Spleen (tissue), 11 donors: ENCODE results near the gene FBXL16. TPM values are rescaled to one million over a fixed set of nuclear protein-coding genes. Genes with fewer than 3 reads are reported as not detected.

Experiments
- DNase-seq: peaks from one replicate; pipeline ENCODE4 v3.0.0-alpha.2; 2020
- H3K27ac ChIP-seq, 8 donors: fragments of 200-600 bp; sonication (generic) in 7 of 8; 1 replicate in 4 of 8; 2 replicates in 4 of 8; pipeline versions ENCODE4 v1.5.0 to v1.8.0; 2016 to 2021; ENCODE audit warnings: inconsistent platforms in 4 of 8, mild to moderate bottlenecking in 4 of 8, moderate library complexity in 1 of 8
- H3K27me3 ChIP-seq, 7 donors: fragments of 200-600 bp; sonication (generic) in 6 of 7; replicated peaks in 1 of 7; 1 replicate in 4 of 7; 2 replicates in 3 of 7; pipeline versions ENCODE4 v1.5.0 to v1.8.0; 2016 to 2021; ENCODE audit warnings: inconsistent platforms in 3 of 7, mild to moderate bottlenecking in 1 of 7
- H3K36me3 ChIP-seq, 6 donors: fragments of 200-600 bp; sonication (generic) in 5 of 6; 1 replicate in 4 of 6; 2 replicates in 2 of 6; pipeline versions ENCODE4 v1.5.0 to v1.8.0; 2016 to 2021; ENCODE audit warnings: inconsistent platforms in 2 of 6
- H3K4me1 ChIP-seq, 6 donors: fragments of 200-600 bp; sonication (generic) in 5 of 6; 1 replicate in 3 of 6; 2 replicates in 3 of 6; pipeline versions ENCODE4 v1.5.0 to v1.8.0; 2016 to 2021; ENCODE audit warnings: inconsistent platforms in 3 of 6
- H3K4me3 ChIP-seq, 8 donors: fragments of 200-600 bp; sonication (generic) in 7 of 8; 1 replicate in 4 of 8; 2 replicates in 4 of 8; pipeline versions ENCODE4 v1.5.0 to v1.8.0; 2016 to 2021; ENCODE audit warnings: inconsistent platforms in 4 of 8, mild to moderate bottlenecking in 4 of 8, moderate library complexity in 2 of 8
- H3K9me3 ChIP-seq, 8 donors: fragments of 200-600 bp; sonication (generic) in 7 of 8; 1 replicate in 4 of 8; 2 replicates in 4 of 8; pipeline versions ENCODE4 v1.5.0 to v1.8.0; 2016 to 2021; ENCODE audit warnings: inconsistent platforms in 4 of 8
- POLR2A ChIP-seq, 3 donors: fragments of 450-650 bp; IDR thresholded peaks; one replicate each; pipeline ENCODE4 v1.5.1; 2017; ENCODE audit warnings: antibody characterized with exemption in 3 of 3, mild to moderate bottlenecking in 1 of 3
- POLR2AphosphoS5 ChIP-seq, 3 donors: sonication (generic); formaldehyde crosslinking; IDR thresholded peaks; one replicate each; pipeline ENCODE4 v1.5.1; 2017; ENCODE audit warnings: antibody characterized with exemption in 3 of 3
- WGBS, 5 donors: extraction: QIAGEN DNeasy Blood & Tissue Kit in 3 of 5; methylation state at CpG; one replicate each; pipeline versions ENCODE4 v1.1.5 to v1.1.7; 2013 to 2018; 5-methylcytosine and 5-hydroxymethylcytosine counted together
- intact Hi-C: fragments of 100-400 bp; cut with DNase I; formaldehyde crosslinking; loops from one replicate; pipeline ENCODE4 v1.15.0; 2023; ENCODE audit warnings: low total_unique reads
- polyA plus RNA-seq, 3 donors: library from polyadenylated mRNA; stranded (reverse); fragments of 200-250 nt; gene quantifications; one replicate each; pipeline ENCODE4 v1.2.1, GENCODE V29; 2013
- total RNA-seq, 7 donors: library from RNA; depleted of rRNA in 3 of 7; stranded (reverse); fragments of >200 nt in 3 of 7; fragmentation: NEBNext Ultra II Directional in 4 of 7; extraction: Animal tissue kit (Norgen Biotek cat#: 25700) in 4 of 7; gene quantifications; one replicate each; pipeline versions ENCODE4 v1.1.0 to v1.2.1, GENCODE V29; 2016 to 2021
- TF ChIP-seq, protein P1 (sequence below), 11 experiments: fragments of 200-600 bp in 7 of 11; fragments of 450-650 bp in 4 of 11; sonication (generic) in 4 of 11; IDR thresholded peaks in 8 of 11; conservative IDR thresholded peaks in 3 of 11; 1 replicate in 7 of 11; 2 replicates in 4 of 11; pipeline versions ENCODE4 v1.4.0 to v1.8.0; 2016 to 2021; ENCODE audit warnings: antibody characterized with exemption in 11 of 11, inconsistent platforms in 4 of 11, mild to moderate bottlenecking in 1 of 11
- donor health status: healthy with polysubstance abuse.
- donor health status: DM: no; HTN: no; CAD: no; lungs with moderate emphysema.
- donor health status: DM: no; HTN: no; CAD: no.
- donor health status: Bipolar disorder and iron deficiency.
- donor health status: healthy.
- donor health status: DM: no; HTN: no; CAD: no.
- donor health status: DM: yes; HTN: yes; CAD: no.

FBXL16 gene
- total and polyA plus RNA-seq, 10 donors = 0.48 to 2.6 (median 1.5) TPM

DNA sequence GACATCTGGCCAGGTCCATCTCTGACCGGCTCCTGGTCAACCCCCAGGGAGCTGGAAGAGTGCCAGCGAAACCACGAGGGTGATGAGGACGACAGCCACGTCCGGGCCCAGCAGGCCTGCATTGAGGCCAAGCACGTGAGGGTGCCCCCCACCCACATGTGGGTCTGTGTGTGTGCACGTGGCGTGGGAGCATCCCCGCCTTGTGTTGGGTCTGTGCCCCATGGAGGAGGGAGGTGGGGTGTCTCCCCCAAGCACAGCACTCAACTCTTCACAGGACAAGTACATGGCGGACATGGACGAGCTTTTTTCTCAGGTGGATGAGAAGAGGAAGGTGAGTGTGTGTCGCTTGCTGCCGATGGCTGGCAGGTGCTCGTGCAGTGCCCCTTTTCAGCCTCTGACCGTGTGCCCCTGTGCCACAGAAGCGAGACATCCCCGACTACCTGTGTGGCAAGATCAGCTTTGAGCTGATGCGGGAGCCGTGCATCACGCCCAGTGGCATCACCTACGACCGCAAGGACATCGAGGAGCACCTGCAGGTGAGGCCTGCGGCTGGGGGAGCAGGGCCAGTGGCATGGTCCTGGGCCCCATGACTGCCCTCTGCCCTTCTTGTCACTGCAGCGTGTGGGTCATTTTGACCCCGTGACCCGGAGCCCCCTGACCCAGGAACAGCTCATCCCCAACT is 23.7 kb downstream of the FBXL16 start:
- Histone ChIP-seq H3K27me3 (peaks cover 0 to 13% (median 4%) of the 10 kb centered on the region in 7 donors), H3K4me3 (peak overlapping the region in 3 of 8 donors; percentile 73 to 86 (median 77)), H3K27ac (peak overlapping the region in 2 of 8 donors; percentile 95 to 97), H3K36me3 (peaks cover 0 to 43% (median 25%) of the 10 kb centered on the region in 6 donors), H3K9me3 (no peaks in the 10 kb centered on the region), H3K4me1 (peaks cover 30 to 84% (median 70%) of the 10 kb centered on the region in 6 donors)
- intact Hi-C loops = no loop called here
- DNase-seq = no peak
- TF ChIP-seq, protein P1, sequence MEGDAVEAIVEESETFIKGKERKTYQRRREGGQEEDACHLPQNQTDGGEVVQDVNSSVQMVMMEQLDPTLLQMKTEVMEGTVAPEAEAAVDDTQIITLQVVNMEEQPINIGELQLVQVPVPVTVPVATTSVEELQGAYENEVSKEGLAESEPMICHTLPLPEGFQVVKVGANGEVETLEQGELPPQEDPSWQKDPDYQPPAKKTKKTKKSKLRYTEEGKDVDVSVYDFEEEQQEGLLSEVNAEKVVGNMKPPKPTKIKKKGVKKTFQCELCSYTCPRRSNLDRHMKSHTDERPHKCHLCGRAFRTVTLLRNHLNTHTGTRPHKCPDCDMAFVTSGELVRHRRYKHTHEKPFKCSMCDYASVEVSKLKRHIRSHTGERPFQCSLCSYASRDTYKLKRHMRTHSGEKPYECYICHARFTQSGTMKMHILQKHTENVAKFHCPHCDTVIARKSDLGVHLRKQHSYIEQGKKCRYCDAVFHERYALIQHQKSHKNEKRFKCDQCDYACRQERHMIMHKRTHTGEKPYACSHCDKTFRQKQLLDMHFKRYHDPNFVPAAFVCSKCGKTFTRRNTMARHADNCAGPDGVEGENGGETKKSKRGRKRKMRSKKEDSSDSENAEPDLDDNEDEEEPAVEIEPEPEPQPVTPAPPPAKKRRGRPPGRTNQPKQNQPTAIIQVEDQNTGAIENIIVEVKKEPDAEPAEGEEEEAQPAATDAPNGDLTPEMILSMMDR (IDR thresholded peaks at IDR 0.05 in 8 of 11, conservative IDR thresholded peaks at IDR 0.05 in 3 of 11) = no peak
- peak in 1 of 3 donors; percentile 36 for TF ChIP-seq POLR2AphosphoS5 (IDR thresholded peaks at IDR 0.05)
- no peak for TF ChIP-seq POLR2A (IDR thresholded peaks at IDR 0.05)
- WGBS, 5 donors = 78 to 86% (median 79%) methylated on average over 15 to 28 of the region's 28 CpGs

DNA sequence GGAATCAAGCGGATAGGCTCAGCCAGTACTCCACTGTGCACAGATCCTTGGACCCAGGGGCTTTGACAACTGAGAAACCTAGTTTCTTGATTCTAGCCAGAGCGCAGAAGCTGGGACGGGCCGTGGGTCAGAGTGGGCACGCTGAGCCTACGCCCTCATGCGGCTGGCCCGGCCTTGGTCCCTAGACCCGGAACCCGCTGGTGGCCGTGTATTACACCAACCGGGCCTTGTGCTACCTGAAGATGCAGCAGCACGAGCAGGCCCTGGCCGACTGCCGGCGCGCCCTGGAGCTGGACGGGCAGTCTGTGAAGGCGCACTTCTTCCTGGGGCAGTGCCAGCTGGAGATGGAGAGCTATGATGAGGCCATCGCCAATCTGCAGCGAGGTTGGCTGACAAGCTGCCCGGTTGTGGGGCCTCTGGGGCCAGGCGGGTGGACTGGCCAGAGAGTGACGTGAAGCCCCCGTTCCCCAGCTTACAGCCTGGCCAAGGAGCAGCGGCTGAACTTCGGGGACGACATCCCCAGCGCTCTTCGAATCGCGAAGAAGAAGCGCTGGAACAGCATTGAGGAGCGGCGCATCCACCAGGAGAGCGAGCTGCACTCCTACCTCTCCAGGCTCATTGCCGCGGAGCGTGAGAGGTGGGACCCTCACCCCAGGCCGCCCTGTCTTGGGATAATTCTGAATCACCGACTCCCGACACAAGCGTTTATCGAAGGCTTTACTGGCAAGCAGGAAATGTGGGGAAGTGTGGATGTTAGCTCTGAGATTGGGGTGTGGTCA is 24.4 kb downstream of the FBXL16 start:
- H3K27ac ChIP-seq = peak overlapping the region; percentile 64 to 97 (median 92)
- H3K9me3 ChIP-seq = no peaks in the 10 kb centered on the region
- 47 to 90% (median 52%) methylated on average over 26 to 44 of the region's 44 CpGs for WGBS, 5 donors
- peak overlapping the region; percentile 65 to 93 (median 76) for H3K4me3 ChIP-seq
- TF ChIP-seq, protein P1 (IDR thresholded peaks at IDR 0.05 in 8 of 11, conservative IDR thresholded peaks at IDR 0.05 in 3 of 11) = no peak
- TF ChIP-seq POLR2AphosphoS5 (IDR thresholded peaks at IDR 0.05) = peak in 2 of 3 donors; percentile 31 to 66
- TF ChIP-seq POLR2A (IDR thresholded peaks at IDR 0.05) = no peak
- intact Hi-C loops = no loop called here
- peak; percentile 82 for DNase-seq
- peaks cover 0 to 35% (median 19%) of the 10 kb centered on the region in 6 donors for H3K36me3 ChIP-seq
- H3K27me3 ChIP-seq = peaks cover 0 to 20% (median 10%) of the 10 kb centered on the region in 7 donors
- peaks cover 30 to 83% (median 70%) of the 10 kb centered on the region in 6 donors for H3K4me1 ChIP-seq

DNA sequence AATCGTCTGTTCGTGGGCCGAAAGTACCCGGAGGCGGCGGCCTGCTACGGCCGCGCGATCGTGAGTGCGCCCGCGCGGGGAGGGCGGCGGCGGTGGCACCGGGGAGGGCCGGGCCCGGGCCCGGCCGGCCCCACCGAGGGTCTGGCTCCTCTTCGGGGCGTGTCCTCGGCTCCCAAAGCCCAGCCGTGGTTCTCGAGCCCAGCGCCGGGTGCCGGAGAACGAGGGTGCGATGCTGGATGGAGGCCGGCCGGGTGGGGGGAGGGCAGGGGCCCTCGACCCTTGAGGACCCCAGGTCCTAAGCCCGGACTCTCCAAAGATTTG is 25.0 kb downstream of the FBXL16 start:
- peaks cover 0 to 26% (median 10%) of the 10 kb centered on the region in 7 donors for H3K27me3 ChIP-seq
- peaks cover 34 to 83% (median 69%) of the 10 kb centered on the region in 6 donors for H3K4me1 ChIP-seq
- no peaks in the 10 kb centered on the region for H3K9me3 ChIP-seq
- 0 to 1% (median 0%) methylated on average over 5 to 38 of the region's 38 CpGs for WGBS, 5 donors
- H3K36me3 ChIP-seq = peaks cover 0 to 30% (median 17%) of the 10 kb centered on the region in 6 donors
- H3K27ac ChIP-seq = peak overlapping the region; percentile 64 to 97 (median 92)
- no peak for DNase-seq
- intact Hi-C loops = no loop called here
- TF ChIP-seq, protein P1 (IDR thresholded peaks at IDR 0.05 in 8 of 11, conservative IDR thresholded peaks at IDR 0.05 in 3 of 11) = no peak
- TF ChIP-seq POLR2A (IDR thresholded peaks at IDR 0.05) = no peak
- no peak for TF ChIP-seq POLR2AphosphoS5 (IDR thresholded peaks at IDR 0.05)
- peak overlapping the region; percentile 65 to 93 (median 76) for H3K4me3 ChIP-seq
